GM19193 (cell line): ENCODE results near the gene GPATCH3.

ENCODE experiments used
- POLR2A ChIP-seq: IDR thresholded peaks from 4 replicates; pipeline ENCODE4 v1.6.1; 2011; ENCODE audit not compliant: insufficient read depth, insufficient read length; ENCODE audit errors: extremely low read depth

The GPATCH3 gene

GRCh38 chr1:26921126-26921539 is 20.9 kb upstream of the GPATCH3 start:
- TF ChIP-seq POLR2A: no peak

DNA sequence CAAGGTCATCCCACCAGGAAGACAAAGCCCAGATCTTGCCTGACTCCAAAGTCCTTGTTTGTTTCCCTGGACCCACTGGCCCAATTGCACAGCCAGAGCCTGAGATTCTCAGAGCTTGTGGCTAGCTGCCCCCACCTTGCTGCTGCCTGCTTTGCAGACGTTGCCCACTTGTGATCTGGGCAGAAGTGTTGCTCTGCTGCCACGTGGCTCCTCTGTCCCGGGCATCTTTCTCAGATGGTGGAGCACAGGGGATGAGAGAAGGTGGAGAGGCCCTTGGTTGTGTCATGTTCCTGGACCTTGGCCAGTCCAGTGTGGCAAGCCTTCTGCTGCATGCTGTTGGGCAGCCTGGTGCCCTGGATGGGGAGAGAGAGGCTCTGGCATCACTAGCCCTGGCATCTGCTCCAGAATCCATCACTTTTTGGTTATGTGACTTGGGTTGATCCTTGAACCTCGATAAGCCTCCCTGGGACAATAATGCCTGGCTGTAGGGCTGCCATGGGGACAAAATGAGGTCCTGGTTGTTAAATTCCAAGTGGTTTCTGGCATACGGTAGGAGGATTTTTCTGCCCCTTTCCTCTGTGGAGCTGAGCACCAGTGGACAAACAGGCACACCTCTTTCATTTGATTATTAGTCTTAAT is 15.1 kb upstream of the GPATCH3 start:
- no peak for TF ChIP-seq POLR2A

GRCh38 chr1:26913754-26914619 is 13.7 kb upstream of the GPATCH3 start, which contains the start of gene NR0B2:
Gene NR0B2, minus strand, starts transcription at chr1:26913975. Its CDS starts 35 bp downstream, at chr1:26913940.
- no peak for TF ChIP-seq POLR2A

- no peak for TF ChIP-seq POLR2A
These were observed 13.1 kb upstream of the GPATCH3 start for GRCh38 chr1:26913389-26913753.

GRCh38 chr1:26912147-26912490 is 11.9 kb upstream of the GPATCH3 start:
- no peak for TF ChIP-seq POLR2A

GRCh38 chr1:26911399-26912146 is 11.3 kb upstream of the GPATCH3 start:
- no peak for TF ChIP-seq POLR2A

GRCh38 chr1:26910343-26911160 is 10.3 kb upstream of the GPATCH3 start:
- TF ChIP-seq POLR2A: no peak

GRCh38 chr1:26909951-26910342 is 9.7 kb upstream of the GPATCH3 start:
- no peak for TF ChIP-seq POLR2A

GRCh38 chr1:26907071-26907917 is 7.0 kb upstream of the GPATCH3 start:
- no peak for TF ChIP-seq POLR2A

- no peak for TF ChIP-seq POLR2A
These were observed 696 bp upstream of the GPATCH3 start for GRCh38 chr1:26900815-26901511.

- no peak for TF ChIP-seq POLR2A
These were observed 2.9 kb downstream of the GPATCH3 start for GRCh38 chr1:26897351-26897750.

DNA sequence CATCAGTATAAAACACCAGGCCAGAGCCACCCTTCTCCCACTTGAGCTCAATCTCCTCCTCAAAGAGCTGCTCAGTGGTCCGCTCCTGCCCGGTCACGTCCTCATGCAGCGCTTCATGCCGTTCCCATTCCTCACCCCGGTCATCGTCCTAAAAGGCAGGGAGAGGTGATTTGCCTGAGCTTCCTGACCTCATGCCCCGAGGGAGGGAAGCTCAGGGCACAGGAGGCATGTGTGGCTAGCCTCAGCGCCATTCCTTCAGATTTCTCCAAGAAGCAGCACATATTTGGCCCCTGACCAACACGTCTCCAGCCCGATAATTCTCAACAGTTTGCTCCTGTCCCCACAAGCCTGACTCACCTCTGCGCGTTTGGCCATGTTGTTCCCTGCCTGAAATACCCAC is 6.0 kb downstream of the GPATCH3 start:
- no peak for TF ChIP-seq POLR2A

GRCh38 chr1:26890467-26890796 is 9.8 kb downstream of the GPATCH3 start:
- TF ChIP-seq POLR2A: no peak
